AG09319 (cell line): ENCODE measurements around the gene CHMP2A.

Experiments
- DNase-seq: peaks from one replicate; pipeline ENCODE4 v3.0.0-alpha.2; 2010; ENCODE audit warnings: low read depth; ENCODE audit errors: extremely low read depth
- CTCF ChIP-seq: IDR thresholded peaks from 2 replicates; pipeline ENCODE4 v1.5.1; 2011; ENCODE audit warnings: low read depth, mild to moderate bottlenecking, inconsistent platforms, low read length, moderate library complexity

Gene CHMP2A

DNA sequence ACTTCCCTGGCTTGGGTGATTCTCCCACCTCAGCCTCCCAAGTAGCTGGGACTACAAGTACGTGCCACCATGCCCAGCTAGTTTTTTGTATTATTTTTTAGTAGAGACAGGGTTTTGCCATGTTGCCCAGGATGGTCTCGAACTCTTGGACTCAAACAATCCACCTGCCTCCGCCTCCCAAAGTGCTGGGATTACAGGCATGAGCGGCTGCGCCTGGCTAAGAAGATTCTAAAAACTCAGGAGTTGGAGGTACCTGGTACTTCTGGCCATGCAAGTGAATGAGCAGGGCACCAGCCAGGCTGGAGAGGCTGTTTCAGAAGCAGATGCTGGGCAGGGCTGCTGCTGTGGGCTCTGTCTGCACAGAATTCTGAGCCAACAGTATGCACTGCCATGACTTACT lies 12.1 kb upstream of the CHMP2A start:
- no peak for DNase-seq

GRCh38 chr19:58563823-58564222 lies 8.9 kb upstream of the CHMP2A start:
- no peak for DNase-seq
- no peak for TF ChIP-seq CTCF

More for the DNA sequence above, 12.1 kb upstream of the CHMP2A start:
- TF ChIP-seq CTCF, result no peak

GRCh38 chr19:58563034-58563573 lies 8.2 kb upstream of the CHMP2A start:
- DNase-seq, result no peak
- no peak for TF ChIP-seq CTCF

GRCh38 chr19:58562122-58563033 lies 7.5 kb upstream of the CHMP2A start:
- DNase-seq, result no peak
- no peak for TF ChIP-seq CTCF

- no peak for TF ChIP-seq CTCF
- no peak for DNase-seq
Observed at GRCh38 chr19:58561373-58562121, 6.6 kb upstream of the CHMP2A start.

- no peak for TF ChIP-seq CTCF
- no peak for DNase-seq
Observed at GRCh38 chr19:58560921-58561320, 6.0 kb upstream of the CHMP2A start.
